GM18508 (cell line): ENCODE measurements around the gene PRDM8.
"Not testable (repeated sequence)": the region's sequence is repeated elsewhere in the genome, so short reads cannot be mapped to it uniquely, and the experiment has no call there.

Experiments
- ATAC-seq: cut with Tn5 transposase; IDR thresholded peaks from one replicate; pipeline ENCODE4 v1.9.1; 2021; ENCODE audit warnings: moderate number of reproducible peaks; ENCODE audit not compliant: insufficient read depth, unreplicated experiment

The PRDM8 gene

GRCh38 chr4:80220711-80221110 is 23.4 kb downstream of the PRDM8 start:
- ATAC-seq, result no peak

GRCh38 chr4:80221161-80221560 is 23.9 kb downstream of the PRDM8 start:
- ATAC-seq, result no peak

- no peak for ATAC-seq
These were observed 28.3 kb downstream of the PRDM8 start for GRCh38 chr4:80225595-80225994.

- no peak for ATAC-seq
These were observed 28.8 kb downstream of the PRDM8 start for GRCh38 chr4:80226094-80226493.

GRCh38 chr4:80228460-80228859 is 31.2 kb downstream of the PRDM8 start:
- ATAC-seq, result no peak

GRCh38 chr4:80229128-80229527 is 31.8 kb downstream of the PRDM8 start:
- no peak for ATAC-seq

- ATAC-seq, result peak; percentile 84
These were observed 32.3 kb downstream of the PRDM8 start for GRCh38 chr4:80229590-80229989.

- no peak for ATAC-seq
These were observed 33.9 kb downstream of the PRDM8 start for GRCh38 chr4:80231180-80231579.

GRCh38 chr4:80232707-80233370 is 35.5 kb downstream of the PRDM8 start:
- no peak for ATAC-seq

GRCh38 chr4:80233390-80233789 is 36.1 kb downstream of the PRDM8 start:
- no peak for ATAC-seq

GRCh38 chr4:80235451-80235850 is 38.1 kb downstream of the PRDM8 start:
- no peak for ATAC-seq

- no peak for ATAC-seq
These were observed 40.7 kb downstream of the PRDM8 start for GRCh38 chr4:80237992-80238391.

GRCh38 chr4:80239480-80240150 is 42.3 kb downstream of the PRDM8 start:
- ATAC-seq, result no peak

GRCh38 chr4:80240976-80241375 is 43.7 kb downstream of the PRDM8 start:
- no peak for ATAC-seq

GRCh38 chr4:80243274-80244018 is 46.1 kb downstream of the PRDM8 start:
- ATAC-seq, result no peak

- not testable (repeated sequence) for ATAC-seq
These were observed 50.2 kb downstream of the PRDM8 start for GRCh38 chr4:80247484-80247883.

- no peak for ATAC-seq
These were observed 51.8 kb downstream of the PRDM8 start for GRCh38 chr4:80249144-80249543.

- ATAC-seq, result no peak
These were observed 55.1 kb downstream of the PRDM8 start for GRCh38 chr4:80252427-80252826.

- no peak for ATAC-seq
These were observed 55.6 kb downstream of the PRDM8 start for GRCh38 chr4:80252953-80253352.

GRCh38 chr4:80253510-80253909 is 56.2 kb downstream of the PRDM8 start:
- no peak for ATAC-seq
